Keratinocyte (primary cell): ENCODE measurements around the gene BTG2. TPM values are rescaled to one million over a fixed set of nuclear protein-coding genes. Genes with fewer than 3 reads are reported as not detected.
"Not testable (repeated sequence)": the region's sequence is repeated elsewhere in the genome, so short reads cannot be mapped to it uniquely, and the experiment has no call there.

ENCODE experiments used
- DNase-seq: peaks from one replicate; pipeline ENCODE4 v3.0.0-alpha.2; 2011; ENCODE audit warnings: low read depth, missing footprints, low spot score
- FAIRE-seq: peaks from 2 replicates; lab custom pipeline; 2011; peaks lifted over from hg19 to GRCh38; lab: Jason Lieb, UNC
- H2AFZ ChIP-seq: 2 replicates; pipeline ENCODE4 v1.6.0; 2012; ENCODE audit warnings: low read length, control low read depth, inconsistent platforms; ENCODE audit not compliant: control insufficient read depth
- H3K27ac ChIP-seq: 2 replicates; pipeline ENCODE4 v1.5.1; 2011; ENCODE audit warnings: low read length; ENCODE audit not compliant: control insufficient read depth, insufficient read depth
- H3K27me3 ChIP-seq: 3 replicates; pipeline ENCODE4 v1.6.0; 2011; ENCODE audit warnings: low read length; ENCODE audit not compliant: control insufficient read depth, insufficient read depth; ENCODE audit errors: extremely low read depth
- H3K36me3 ChIP-seq, 2 experiments: 2 replicates in 1 of 2; 3 replicates in 1 of 2; pipeline ENCODE4 v1.5.1; 2011; ENCODE audit warnings: low read length in 2 of 2, mild to moderate bottlenecking in 1 of 2; ENCODE audit not compliant: control insufficient read depth in 2 of 2, insufficient read depth in 2 of 2; ENCODE audit errors: extremely low read depth in 1 of 2
- H3K4me1 ChIP-seq: 3 replicates; pipeline ENCODE4 v1.5.1; 2011; ENCODE audit warnings: low read length; ENCODE audit not compliant: control insufficient read depth, insufficient read depth; ENCODE audit errors: extremely low read depth
- H3K4me2 ChIP-seq: 3 replicates; pipeline ENCODE4 v1.6.0; 2011; ENCODE audit warnings: low read depth, low read length; ENCODE audit not compliant: control insufficient read depth, insufficient read depth; ENCODE audit errors: extremely low read depth
- H3K4me3 ChIP-seq, 3 experiments: fragments of 200-600 bp in 1 of 3; sonication (generic) in 1 of 3; 2 replicates in 2 of 3; 3 replicates in 1 of 3; pipeline ENCODE4 v1.5.1; 2011 to 2016; ENCODE audit warnings: low read length in 3 of 3, mild to moderate bottlenecking in 3 of 3, control low read depth in 2 of 3, inconsistent platforms in 1 of 3, low read depth in 1 of 3, mixed read lengths in 1 of 3, mixed run types in 1 of 3, moderate library complexity in 1 of 3; ENCODE audit not compliant: control insufficient read depth in 2 of 3, insufficient read depth in 2 of 3; ENCODE audit errors: extremely low read depth in 1 of 3
- H3K79me2 ChIP-seq: 2 replicates; pipeline ENCODE4 v1.6.0; 2012; ENCODE audit warnings: low read length; ENCODE audit not compliant: control insufficient read depth, insufficient read depth
- H3K9ac ChIP-seq: 3 replicates; pipeline ENCODE4 v1.6.0; 2011; ENCODE audit warnings: low read length; ENCODE audit not compliant: control insufficient read depth, insufficient read depth; ENCODE audit errors: extremely low read depth
- H3K9me1 ChIP-seq: 3 replicates; pipeline ENCODE4 v1.6.0; 2011; ENCODE audit warnings: low read length; ENCODE audit not compliant: control insufficient read depth, insufficient read depth; ENCODE audit errors: extremely low read depth
- H3K9me3 ChIP-seq: 2 replicates; pipeline ENCODE4 v1.5.1; 2012; ENCODE audit warnings: low read depth, low read length; ENCODE audit not compliant: control insufficient read depth
- H4K20me1 ChIP-seq: 3 replicates; pipeline ENCODE4 v1.6.0; 2011; ENCODE audit warnings: low read length; ENCODE audit not compliant: control insufficient read depth, insufficient read depth; ENCODE audit errors: extremely low read depth
- EZH2 ChIP-seq: IDR thresholded peaks from one replicate; pipeline ENCODE4 v1.6.1; 2012; ENCODE audit warnings: inconsistent platforms, mild to moderate bottlenecking, low read length, moderate library complexity
- dilution Hi-C: fragments of 300-500 bp; cut with MboI; formaldehyde crosslinking; loops from one replicate; pipeline ENCODE4 v1.7.0; 2020; ENCODE audit warnings: low sequenced_read_pairs; ENCODE audit not compliant: extremely low pct_ligation_motif_present
- polyA plus RNA-seq, 5 experiments: library from polyadenylated mRNA; depleted of rRNA in 3 of 5; stranded (reverse) in 3 of 5; stranded (forward) in 1 of 5; unstranded in 1 of 5; fragments of >200 nt; gene quantifications; 1 replicate in 1 of 5; 2 replicates in 3 of 5; 3 replicates in 1 of 5; pipeline versions ENCODE4 v1.2.1 to v1.2.3, GENCODE V29; 2011 to 2012; ENCODE audit warnings: missing spikeins in 2 of 5, low read depth in 1 of 5, low replicate concordance in 1 of 5
- TF ChIP-seq, protein P1 (sequence below), 3 experiments: IDR thresholded peaks in 1 of 3; conservative IDR thresholded peaks in 1 of 3; optimal IDR thresholded peaks in 1 of 3; 2 replicates in 2 of 3; 3 replicates in 1 of 3; pipeline versions ENCODE3 to v1.5.1; 2011; ENCODE audit warnings: low read length in 3 of 3, mild to moderate bottlenecking in 3 of 3, moderate library complexity in 2 of 3, control low read depth in 1 of 3, inconsistent platforms in 1 of 3; ENCODE audit not compliant: insufficient read depth in 2 of 3; ENCODE audit errors: extremely low read depth in 1 of 3

BTG2 gene
- polyA plus RNA-seq, 1 donor (not counting 4 experiments of a cell fraction or from before 2014, with no cell fraction given) = 117 TPM

DNA sequence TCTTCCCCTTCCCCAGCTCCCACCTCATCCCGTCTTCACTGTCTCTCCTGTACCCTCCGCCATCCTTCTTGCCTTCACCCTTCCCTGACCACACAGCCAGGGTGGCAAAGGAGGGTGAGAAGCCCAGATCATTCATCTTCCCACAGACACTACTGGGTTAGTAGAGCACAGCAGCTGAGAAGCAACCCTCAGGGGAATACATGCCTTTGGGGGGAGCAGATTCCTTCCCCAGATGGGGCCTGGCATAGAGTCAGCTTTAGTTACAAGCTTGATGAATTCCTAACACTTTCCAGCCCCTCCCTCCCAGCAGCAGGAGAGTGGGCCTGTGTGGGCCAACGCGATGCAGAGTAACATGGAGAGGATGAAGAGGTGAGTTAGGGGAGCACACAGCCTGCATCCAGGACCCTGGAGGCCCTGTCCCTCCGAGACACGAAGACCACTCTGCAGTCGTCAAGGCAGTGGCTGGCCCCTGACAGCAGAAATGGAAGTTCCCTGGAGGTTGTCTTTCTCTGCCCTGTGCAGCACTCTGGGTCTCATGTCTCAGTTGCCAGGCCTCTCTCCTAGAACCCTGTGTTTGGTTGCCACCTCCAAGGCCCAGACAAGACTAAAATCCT lies 8.8 kb upstream of the BTG2 start:
- no peaks in the 10 kb centered on the region for H3K27me3 ChIP-seq
- FAIRE-seq (no peak), DNase-seq (no peak)
- H3K79me2 ChIP-seq = no peaks in the 10 kb centered on the region
- H3K4me2 ChIP-seq = no peak overlapping the region
- no peaks in the 10 kb centered on the region for H4K20me1 ChIP-seq
- no peak overlapping the region for H3K9ac ChIP-seq
- H3K9me3 ChIP-seq = no peaks in the 10 kb centered on the region
- no peak overlapping the region for H3K27ac ChIP-seq
- H3K4me1 ChIP-seq = peaks cover 13% of the 10 kb centered on the region
- TF ChIP-seq, protein P1, sequence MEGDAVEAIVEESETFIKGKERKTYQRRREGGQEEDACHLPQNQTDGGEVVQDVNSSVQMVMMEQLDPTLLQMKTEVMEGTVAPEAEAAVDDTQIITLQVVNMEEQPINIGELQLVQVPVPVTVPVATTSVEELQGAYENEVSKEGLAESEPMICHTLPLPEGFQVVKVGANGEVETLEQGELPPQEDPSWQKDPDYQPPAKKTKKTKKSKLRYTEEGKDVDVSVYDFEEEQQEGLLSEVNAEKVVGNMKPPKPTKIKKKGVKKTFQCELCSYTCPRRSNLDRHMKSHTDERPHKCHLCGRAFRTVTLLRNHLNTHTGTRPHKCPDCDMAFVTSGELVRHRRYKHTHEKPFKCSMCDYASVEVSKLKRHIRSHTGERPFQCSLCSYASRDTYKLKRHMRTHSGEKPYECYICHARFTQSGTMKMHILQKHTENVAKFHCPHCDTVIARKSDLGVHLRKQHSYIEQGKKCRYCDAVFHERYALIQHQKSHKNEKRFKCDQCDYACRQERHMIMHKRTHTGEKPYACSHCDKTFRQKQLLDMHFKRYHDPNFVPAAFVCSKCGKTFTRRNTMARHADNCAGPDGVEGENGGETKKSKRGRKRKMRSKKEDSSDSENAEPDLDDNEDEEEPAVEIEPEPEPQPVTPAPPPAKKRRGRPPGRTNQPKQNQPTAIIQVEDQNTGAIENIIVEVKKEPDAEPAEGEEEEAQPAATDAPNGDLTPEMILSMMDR (optimal IDR thresholded peaks at IDR 0.05 in 1 of 3, IDR thresholded peaks at IDR 0.05 in 1 of 3, conservative IDR thresholded peaks at IDR 0.05 in 1 of 3; ENCODE audit: extremely low read depth in 1 of 3, insufficient read depth in 2 of 3, low read length in 3 of 3) = no peak
- no peak for TF ChIP-seq EZH2
- dilution Hi-C loops = no loop called here
- no peaks in the 10 kb centered on the region for H3K9me1 ChIP-seq
- H3K36me3 ChIP-seq = no peaks in the 10 kb centered on the region
- no peak overlapping the region for H3K4me3 ChIP-seq
- H2AFZ ChIP-seq = no peak overlapping the region

DNA sequence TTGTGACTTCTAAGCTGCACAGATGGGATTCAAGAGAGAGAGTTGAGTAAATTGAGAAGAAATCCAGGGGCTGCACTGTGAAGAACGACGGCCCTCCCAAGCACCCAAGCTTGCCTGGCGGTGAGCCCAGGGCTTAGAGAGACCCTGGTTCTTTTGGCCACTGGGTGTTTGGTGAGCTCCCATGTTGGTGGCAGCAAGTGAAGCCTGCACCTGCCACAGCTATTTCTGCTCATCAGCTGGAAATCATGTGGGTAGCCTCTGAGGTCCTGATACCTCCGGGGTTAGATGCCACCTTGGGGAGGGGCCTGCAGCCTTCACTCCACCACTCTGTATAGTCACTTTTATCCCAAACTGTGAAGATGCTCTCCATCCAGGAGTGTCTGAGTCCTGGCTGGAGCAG lies 6.2 kb upstream of the BTG2 start:
- Histone ChIP-seq H3K9me1 (no peaks in the 10 kb centered on the region), H3K4me3 (no peak overlapping the region), H3K4me1 (peaks cover 30% of the 10 kb centered on the region), H2AFZ (no peak overlapping the region), H4K20me1 (no peaks in the 10 kb centered on the region), H3K9me3 (no peaks in the 10 kb centered on the region), H3K27ac (no peak overlapping the region), H3K9ac (no peak overlapping the region), H3K36me3 (no peaks in the 10 kb centered on the region), H3K79me2 (no peaks in the 10 kb centered on the region), H3K4me2 (no peak overlapping the region), H3K27me3 (no peaks in the 10 kb centered on the region)
- dilution Hi-C loops = no loop called here
- DNase-seq (no peak), FAIRE-seq (no peak)
- no peak for TF ChIP-seq EZH2
- TF ChIP-seq, protein P1 (optimal IDR thresholded peaks at IDR 0.05 in 1 of 3, IDR thresholded peaks at IDR 0.05 in 1 of 3, conservative IDR thresholded peaks at IDR 0.05 in 1 of 3; ENCODE audit: extremely low read depth in 1 of 3, insufficient read depth in 2 of 3, low read length in 3 of 3) = no peak

DNA sequence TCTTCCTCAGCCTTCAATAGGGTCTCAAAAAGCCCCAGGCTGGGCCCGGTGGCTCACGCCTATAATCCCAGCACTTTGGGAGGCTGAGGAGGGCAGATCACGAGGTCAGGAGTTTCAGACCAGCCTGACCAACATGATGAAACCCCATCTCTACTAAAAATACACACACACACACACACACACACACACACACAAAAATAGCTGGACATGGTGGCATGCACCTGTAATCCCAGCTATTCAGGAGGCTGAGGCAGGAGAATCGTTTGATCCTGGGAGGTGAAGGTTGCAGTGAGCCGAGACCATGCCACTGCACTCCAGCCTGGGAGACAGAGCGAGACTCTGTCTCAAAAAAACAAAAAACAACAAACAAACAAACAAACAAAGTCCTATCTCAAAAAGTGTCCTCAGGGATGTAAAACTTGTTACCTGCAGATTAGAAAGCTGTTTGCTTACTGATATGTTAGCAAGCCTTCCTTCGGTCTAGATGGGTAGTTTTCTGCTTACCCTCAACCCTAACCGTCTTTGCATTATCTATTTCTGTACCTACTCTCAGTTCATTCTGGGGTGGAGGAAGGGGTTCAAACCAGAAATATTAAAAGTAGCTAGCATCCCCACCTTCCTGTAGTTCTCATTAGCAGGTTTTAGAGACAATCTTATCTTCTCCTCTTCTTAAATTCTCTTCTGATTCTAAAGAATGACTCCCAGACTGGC lies 5.4 kb upstream of the BTG2 start:
- not testable (repeated sequence) for H2AFZ ChIP-seq, H3K9me3 ChIP-seq

More for the DNA sequence above, 5.4 kb upstream of the BTG2 start:
- H3K27me3 ChIP-seq, H4K20me1 ChIP-seq, dilution Hi-C loops, H3K4me2 ChIP-seq, H3K27ac ChIP-seq, H3K9me1 ChIP-seq, H3K79me2 ChIP-seq, FAIRE-seq, H3K4me3 ChIP-seq, H3K9ac ChIP-seq, DNase-seq, H3K36me3 ChIP-seq: not testable (repeated sequence)
- H3K4me1 ChIP-seq = peaks cover 33% of the 10 kb centered on the region
